NCI-H2196 treated with DMSO at 0.1 percent for 48 hours (cell line): ENCODE measurements around the gene CSRNP3.

Source experiments
- DNase-seq: peaks from one replicate; lab custom pipeline; 2025; ENCODE audit not compliant: unreplicated experiment; lab: John Stamatoyannopoulos, UW

Gene CSRNP3

DNA sequence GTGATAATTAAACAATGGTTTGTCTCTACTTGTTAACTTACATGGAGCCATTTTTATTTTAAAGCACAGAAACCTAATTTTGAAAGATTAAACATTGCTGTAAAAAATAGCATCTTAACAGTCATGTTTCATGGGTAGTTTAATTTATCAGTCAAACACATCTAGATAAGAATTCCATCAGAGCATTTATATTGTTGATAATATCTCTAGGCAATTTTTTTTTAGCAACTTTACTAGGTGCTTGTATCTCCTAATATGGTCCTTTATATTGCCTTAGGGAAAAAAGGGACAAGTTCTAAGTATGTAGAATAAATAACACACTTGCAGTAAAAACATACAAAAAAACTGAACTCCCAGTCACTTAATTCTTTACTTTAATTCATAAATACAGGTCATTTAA is 863 bp downstream of the CSRNP3 start:
- DNase-seq, result no peak

DNA sequence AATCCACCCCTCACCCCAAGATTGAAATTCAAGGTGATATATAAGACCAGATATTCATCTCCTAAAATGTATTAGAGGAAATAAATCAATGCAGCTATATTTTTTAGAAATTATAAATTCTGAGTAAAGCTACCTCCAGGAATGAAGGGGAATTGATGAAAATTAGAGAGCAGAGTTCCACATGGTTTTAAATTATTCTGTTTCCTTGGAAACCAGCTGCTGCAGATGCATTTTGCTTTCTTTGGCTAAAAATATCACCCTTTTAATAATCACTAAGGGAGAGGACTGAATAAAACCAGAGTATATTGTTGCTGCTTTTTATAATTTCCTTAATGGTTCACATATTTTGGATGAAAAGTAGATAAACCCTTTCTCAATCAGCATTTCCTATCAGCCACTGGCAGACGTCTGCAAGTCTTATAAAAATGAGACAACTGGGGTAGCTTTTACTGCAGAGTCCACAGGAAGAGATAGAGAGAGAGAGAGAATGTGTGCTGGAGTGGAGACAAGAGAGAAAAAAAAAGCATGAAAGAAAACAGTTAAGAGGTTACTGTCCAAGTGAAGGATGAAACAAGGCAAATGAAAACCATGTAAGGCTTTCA is 2.0 kb downstream of the CSRNP3 start:
- peak; percentile 7 for DNase-seq

DNA sequence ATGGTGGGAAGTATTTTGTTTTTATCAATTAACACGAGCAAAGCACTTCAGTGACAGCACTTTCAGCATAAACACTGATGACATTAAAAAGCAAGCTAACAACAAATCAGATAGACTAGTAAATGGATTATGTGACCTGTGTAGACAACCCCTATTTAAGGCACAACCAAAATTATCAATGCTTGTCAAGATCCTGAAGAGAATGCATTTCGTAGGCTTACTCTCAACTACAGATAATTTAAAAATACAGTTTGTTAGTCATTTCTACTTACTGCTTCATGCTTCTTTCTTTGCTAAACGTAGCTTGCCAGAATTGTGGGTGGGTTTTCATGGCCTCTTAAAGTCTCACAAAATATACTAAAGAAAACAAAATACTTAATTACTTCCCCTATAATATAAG is 3.4 kb downstream of the CSRNP3 start:
- DNase-seq, result no peak

DNA sequence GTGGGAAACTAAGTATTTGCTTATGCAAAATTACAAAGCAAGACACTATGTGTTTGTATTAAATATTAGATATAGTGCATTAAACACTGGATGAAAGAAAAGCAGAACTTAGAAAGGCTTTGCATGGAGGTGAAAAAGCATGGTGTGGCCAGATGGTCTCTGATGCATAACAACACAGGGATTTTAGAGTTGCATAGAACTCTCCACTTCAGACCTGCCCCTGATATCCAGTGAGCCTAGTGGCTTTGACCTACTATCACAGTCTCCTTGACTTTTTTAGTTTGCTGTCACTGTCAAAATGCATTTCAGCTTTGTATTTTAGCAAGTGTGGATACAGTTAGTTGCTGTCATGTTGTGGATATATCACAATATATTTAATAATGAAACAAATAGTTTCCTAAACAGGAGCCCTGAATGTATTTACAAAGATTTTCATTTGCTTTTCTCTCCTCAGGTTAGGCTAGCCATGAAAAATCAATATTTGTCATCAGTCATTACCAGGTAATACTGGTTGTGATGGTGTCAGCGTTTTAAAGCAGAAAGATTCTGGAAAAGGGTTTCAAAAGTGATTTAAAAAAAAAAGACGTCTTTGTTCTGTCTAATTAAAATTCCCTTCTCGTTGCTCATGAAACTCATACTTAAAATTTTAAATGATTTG is 5.2 kb downstream of the CSRNP3 start:
- DNase-seq, result no peak

DNA sequence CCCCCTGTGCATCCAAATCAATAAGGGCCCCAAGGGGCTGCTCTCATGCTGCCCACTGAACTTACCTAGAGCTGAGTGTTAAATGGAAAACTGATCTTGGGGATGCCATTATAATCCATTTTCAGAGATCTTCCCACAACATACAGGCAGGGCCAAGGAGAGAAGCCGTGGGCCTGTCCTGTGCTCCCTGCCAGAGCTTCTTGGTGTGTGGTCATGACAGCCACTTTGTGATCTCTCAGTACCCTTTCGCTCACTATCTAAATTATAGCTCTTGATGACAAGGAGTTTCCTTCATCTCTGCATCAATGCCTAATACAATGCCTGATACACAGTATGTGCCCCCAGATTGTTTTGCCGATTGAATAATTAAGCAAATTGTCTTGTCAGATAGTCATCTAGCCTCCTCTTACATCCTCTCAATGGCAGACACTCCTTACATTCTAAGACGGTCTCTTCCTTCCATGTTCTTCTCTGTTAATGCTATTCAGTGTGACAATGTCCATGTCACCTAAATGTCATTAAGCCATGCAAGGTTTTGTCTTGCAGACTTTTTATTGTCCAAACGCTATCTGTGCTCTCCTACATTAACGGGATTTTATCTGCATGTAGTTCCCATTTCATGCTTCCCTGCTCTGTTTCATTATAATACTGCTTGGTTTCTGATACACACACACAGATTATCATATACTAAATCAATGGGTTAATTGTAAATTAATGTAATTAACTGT is 5.9 kb downstream of the CSRNP3 start:
- DNase-seq, result no peak

DNA sequence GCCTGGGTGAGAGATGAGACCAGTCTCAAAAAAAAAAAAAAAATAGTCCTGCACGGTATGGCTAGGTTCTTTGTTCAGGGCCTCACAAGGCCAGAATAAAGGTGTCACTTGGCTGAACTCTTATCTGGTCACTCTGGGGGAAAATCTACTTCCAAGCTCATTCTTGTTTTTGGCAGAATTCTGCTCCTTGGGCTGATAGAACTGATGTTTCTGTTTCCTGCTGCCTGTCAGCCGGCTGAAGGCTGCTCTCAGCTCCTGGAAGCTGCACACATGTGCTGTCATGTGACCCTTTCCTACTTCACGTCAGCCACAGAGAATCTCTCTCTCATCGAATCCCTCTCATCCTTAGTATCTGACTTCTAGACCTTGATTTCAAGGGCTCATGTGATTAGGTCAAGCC is 10.4 kb downstream of the CSRNP3 start:
- DNase-seq, result no peak

DNA sequence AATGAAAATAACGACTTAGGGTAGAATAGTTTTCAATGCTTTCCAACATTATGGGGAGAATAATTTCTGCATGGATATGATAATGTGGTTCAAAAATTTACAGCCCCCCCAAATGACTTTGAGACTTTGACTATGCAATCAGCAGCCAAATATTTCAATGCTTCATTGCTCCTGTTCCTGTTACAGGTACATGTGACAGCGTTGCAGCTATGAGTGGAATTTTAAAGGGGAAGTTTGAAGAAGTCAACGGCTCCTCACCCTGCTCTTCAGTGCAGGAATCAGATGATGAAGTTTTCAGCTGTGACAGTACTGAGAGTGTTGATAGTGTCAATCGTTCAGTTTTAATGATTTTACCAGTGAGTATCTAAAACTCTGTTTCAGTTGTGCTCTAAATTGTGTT is 25.1 kb downstream of the CSRNP3 start:
- no peak for DNase-seq

DNA sequence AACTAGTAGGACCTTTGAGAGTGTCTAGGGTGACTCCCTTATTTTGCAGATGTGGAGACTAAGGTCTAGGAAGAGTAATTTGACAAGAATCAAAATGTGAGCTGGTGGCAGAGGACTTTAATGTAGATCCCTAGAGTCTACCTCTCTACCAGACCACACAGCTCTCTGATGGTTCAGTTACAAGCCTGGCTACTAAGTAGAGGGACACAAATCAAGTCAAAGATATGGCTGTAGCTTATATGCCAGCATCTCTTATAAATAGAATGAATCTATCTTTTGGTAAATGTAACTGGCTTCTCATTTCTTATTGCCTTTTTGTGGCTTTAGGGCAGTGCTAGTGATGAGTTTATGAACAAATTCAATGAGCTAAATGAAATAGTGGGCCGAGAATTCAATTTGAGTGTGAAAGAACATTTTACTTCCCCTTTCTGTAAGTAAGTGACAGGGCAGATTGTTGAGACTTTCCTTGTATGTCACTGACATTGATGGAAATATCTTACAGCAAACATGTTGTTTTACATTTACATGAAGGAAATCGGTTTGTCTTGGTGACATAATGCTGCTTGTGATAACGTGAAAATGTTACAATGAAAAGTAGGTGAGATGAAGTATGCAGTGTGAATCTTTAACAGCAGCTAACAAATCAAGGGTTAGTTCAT is 28.3 kb downstream of the CSRNP3 start:
- no peak for DNase-seq

DNA sequence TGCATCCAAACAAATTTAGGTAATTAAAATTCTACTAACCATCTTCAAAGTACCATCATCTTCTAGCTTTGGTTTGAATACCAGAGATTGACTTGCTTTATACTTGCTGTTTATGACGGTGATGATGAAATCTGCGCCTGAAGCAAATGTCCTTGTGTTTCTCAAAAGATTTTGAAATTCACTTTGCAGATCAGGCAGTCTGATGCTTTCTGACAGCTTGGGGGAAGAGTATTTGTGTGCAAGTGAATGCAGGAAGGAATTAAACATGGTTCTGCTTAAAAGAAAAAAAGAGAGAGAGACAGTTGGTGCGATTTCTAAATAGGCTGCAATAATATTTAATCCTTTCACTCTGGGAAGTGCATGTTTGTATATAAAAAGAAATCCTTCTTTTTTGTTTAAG is 29.6 kb downstream of the CSRNP3 start:
- DNase-seq, result no peak

DNA sequence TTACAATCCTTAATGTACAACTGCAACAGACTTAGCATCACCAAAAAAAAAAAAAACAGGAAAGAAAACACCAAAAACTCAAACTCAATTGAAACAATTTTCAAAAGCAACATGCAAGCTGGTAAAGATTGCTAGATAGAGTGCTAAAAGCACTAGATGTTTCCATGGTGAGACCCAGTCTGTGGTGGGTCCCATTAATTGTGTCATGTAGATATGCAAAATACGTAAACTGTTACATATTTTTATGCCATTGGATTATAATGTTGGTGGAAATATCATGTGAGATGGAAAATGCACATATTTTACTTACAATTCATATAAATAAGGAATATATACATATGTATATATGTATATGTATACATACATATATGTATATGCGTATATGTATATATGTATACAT is 30.5 kb downstream of the CSRNP3 start:
- no peak for DNase-seq

DNA sequence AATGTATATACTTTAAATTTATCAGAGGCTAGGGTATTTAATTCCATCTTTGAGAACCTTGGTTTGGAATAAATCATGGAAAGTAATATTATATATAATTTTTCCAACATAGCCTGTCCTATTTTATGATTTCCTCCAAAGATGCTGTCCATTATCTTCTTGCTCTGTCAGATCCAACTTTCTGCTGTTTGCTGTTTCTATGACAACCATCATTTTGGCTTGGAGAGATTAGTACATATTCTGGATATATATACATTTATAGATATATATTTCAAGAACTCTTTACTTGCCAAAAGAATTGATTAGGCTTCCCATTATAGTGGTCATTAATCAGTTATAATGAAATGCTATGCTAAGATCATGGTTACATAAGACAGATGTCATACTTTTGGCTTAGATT is 31.3 kb downstream of the CSRNP3 start:
- DNase-seq, result no peak

DNA sequence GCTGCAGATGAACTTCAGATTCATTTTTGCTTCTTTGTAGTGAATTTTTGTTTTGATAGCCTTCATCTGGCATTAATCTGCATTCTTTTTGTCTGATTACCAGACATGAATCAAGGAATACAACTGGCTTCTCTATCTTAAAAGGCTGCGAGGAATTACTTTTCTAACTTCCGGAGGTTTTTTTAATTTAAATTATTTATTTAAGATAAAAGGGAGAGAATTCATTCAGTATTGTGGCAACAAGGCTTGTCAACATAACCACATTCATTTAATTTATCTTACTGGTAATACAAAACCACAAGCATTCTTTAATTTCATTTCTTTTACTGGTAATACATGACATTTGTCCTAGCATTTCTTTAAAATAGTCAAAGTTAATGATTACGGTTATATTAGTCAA is 36.0 kb downstream of the CSRNP3 start:
- DNase-seq, result no peak

DNA sequence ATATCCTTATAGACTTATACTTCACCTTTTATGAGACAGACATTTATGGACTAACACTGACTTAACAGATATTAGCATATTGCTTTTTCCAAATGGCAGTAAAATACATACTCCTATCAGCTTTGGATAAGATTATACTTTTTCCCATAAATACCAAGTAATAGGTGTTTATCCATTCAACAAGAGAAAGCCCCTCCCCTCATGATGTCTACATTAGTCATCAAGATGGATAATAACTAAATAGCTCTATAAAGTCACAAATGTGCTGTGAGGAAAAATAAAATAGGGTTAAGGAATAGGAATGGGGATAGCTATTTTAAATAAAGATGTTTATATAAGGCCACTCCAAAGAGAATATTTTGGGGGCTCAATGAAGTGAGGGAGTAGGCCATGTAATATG is 39.4 kb downstream of the CSRNP3 start:
- DNase-seq, result no peak

DNA sequence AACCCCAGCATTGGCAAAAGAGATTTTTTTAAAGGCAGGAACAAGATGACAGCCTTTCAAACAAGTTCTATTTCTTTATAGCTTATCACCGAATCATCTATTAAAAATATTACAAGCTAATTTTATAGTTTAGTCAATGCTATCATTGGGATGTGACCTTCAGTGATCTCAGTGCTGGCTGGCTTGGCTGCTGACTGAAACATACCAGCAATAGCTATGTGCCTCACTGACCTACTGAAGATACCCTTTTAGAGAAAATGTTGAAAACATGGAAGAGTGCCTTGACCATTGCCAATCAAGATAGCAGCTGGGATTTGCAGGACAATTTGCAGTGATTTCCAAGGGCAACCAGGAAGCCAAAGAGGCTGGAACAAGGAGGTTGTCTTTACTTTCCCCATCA is 44.0 kb downstream of the CSRNP3 start:
- DNase-seq, result no peak

DNA sequence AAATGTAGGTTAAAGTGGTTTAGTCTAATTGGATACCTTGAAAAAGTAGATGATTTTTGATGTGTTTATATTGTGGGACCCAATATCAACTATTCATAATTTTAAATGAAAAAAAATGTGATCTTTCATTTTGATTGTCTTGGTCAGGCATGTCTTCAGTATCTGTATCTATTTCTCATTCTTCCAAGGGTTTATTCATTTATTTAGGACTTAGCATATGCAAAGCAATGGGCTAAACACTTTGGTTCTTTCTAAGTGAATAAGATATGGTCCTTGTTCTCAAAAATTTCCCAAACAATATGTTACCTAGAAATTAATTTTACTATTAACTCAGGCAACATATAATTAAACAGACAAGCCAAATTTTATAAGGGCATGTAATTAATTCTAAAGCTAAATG is 49.1 kb downstream of the CSRNP3 start:
- DNase-seq, result no peak

DNA sequence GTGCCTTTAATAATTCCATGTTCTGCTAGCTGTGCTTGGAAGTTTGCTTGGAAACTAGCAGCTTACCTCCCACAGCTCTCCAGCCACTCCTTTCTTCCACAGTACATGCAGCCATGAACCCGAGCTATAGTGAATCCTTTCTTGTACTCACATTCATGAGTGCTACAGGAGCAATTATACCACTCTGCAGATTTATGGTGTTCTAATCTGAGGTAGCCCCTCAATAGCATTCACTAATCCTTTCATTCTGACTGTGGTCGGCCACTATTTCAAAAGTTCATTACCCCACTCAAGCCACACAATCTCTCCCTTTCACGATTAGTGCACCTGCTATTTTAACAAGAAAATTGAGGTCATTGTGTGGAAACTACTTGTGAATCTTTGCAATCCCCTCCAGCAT is 53.2 kb downstream of the CSRNP3 start:
- DNase-seq, result no peak

DNA sequence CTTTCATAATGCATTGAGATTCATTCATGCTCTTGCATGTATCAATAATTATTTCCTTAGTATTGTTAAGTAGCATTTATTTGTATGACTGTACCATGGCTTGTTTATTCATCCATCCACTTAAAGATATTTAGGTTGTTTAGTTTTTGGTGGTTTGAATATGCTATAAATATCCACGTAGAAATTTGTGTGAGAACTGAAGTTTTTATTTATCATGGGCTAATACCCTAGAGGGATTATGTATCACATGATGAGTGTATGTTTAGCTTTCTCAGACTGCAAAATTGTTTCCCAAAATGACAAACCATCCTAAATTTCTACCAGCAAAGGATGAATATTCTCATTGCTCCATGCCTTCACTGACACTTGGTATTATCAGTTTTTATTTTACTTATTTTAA is 55.2 kb downstream of the CSRNP3 start:
- DNase-seq, result no peak

DNA sequence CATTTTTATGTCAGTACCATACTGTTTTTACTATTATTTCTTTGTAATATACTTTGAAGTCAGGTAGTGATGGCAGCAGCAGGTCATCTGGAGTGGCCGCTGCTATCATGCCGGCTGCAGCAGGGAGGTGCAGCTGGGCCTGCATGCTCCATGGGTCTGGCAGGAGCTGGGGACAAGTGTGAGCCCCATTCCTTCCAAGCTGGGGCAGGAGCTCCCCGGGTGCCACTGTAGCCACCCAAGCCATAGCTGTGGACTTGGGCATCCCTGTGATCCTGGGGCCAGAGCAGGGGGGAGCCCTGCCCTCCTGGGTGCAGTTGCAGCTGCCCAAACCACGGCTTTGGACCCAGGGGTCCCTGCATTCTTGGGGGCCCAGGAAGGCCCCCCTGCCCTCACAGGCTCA is 59.2 kb downstream of the CSRNP3 start:
- DNase-seq, result no peak

DNA sequence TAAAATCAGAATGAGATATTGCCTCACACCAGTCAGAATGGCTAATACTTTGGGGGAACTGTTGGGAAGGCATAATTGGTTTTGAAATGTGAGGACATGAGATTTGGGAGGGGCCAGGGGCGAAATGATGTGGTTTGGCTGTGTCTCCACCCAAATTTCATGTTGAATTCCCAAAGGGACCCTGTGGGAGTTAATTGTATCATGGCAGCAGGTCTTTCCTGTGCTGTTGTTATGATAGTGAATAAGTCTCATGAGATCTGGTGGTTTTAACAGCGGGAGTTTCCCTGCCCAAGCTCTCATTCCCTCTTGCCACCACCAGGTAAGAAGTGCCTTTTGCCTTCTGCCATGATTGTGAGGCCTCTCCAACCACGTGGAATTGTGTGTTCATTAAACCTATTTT is 59.6 kb downstream of the CSRNP3 start:
- no peak for DNase-seq

DNA sequence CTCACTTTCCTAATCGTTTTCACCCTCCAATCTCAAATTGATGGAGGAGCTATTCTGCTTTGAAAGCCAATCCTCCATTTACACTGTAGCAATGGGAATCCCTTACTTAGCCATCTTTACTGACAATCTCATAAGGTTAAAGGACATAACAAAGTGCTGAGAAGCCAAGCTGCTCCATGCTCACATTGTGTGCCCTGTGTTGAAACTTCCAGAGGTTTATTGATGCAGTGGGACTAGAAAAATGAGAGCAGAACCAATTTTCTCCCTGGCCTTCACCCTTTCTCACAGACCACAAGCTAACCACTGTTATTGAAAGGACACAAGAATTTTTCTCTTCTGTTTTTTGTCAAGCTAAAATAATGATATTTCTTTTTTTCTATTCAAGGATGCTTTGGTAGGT is 63.8 kb downstream of the CSRNP3 start:
- DNase-seq, result no peak

DNA sequence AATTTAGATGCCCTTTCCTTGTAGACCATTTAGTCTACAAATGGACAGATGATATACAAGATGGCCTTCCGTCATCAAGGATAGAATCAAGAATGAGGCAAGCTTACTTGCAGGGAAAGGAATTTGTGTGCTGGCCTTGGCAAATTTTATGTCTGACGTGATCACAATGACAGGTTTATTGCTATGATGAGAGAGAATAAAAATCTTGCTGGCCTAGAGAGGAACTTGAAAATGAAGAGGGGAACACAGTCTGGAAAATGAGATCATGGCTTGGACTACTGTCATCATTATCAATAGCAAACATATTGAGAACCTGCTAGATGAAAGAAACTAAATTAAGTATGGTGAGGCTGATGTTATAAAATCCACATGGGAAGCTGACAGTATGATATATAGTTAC is 66.0 kb downstream of the CSRNP3 start:
- no peak for DNase-seq

DNA sequence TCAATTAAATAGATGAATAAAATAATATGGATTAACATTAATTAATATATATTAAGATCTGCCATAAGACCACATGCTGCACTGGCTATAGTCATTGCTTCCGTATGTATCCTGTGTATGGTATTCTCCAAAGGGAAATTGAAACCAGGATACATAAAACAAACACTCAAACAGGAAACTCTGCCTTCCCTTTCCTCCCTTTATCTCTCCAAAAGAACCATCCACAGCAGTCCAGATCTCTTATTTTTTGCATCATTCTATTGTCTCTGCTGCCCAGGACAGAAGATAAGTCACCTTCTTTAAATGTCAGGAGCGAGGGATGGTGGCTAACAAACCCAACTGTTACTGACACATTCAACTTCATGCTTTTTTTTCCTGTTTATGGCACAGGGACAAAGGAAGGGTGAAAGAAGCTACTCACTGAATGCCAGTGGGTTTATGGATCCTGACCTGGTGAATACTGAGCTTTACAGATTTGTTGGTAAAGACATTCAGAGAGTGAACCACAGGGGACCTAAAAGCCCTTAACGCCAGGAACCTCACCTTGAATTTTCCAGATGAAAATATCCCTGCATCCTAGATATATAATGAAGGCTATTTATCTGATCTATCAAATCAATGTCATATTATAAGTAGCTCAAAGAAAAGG is 67.5 kb downstream of the CSRNP3 start:
- no peak for DNase-seq
